HG02623 (cell line): ENCODE measurements around the gene QRFP.

Source experiments
- ATAC-seq: cut with Tn5 transposase; IDR thresholded peaks from one replicate; pipeline ENCODE4 v1.9.1; 2021; ENCODE audit warnings: moderate library complexity; ENCODE audit not compliant: unreplicated experiment

The QRFP gene

GRCh38 chr9:130874783-130875182 is 21.8 kb downstream of the QRFP start:
- ATAC-seq = no peak

DNA sequence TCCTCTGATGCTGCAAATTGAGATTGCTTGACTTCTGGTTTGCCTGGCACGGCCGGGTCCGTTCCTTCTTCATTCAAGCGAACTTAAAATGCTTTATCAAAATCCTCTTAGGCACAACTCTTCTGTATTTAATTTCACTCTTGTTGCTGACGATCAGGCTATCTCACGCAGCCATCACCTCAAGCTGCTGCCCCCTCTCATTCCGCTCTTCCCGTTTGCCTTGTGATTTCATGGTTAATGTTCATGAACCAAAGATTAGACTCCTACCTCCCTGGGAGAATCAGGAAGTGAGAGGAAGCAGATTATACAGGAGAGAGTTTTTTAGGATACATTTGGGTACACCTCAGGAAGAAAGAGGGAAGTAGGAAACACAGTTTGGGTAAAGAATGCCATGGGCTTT is 22.6 kb downstream of the QRFP start:
- ATAC-seq = no peak

GRCh38 chr9:130872912-130873503 is 23.6 kb downstream of the QRFP start:
- no peak for ATAC-seq

- ATAC-seq = no peak
These were observed 24.1 kb downstream of the QRFP start for GRCh38 chr9:130872508-130872907.

GRCh38 chr9:130872093-130872492 is 24.5 kb downstream of the QRFP start:
- ATAC-seq = no peak

GRCh38 chr9:130871395-130872062 is 25.1 kb downstream of the QRFP start:
- ATAC-seq = no peak

DNA sequence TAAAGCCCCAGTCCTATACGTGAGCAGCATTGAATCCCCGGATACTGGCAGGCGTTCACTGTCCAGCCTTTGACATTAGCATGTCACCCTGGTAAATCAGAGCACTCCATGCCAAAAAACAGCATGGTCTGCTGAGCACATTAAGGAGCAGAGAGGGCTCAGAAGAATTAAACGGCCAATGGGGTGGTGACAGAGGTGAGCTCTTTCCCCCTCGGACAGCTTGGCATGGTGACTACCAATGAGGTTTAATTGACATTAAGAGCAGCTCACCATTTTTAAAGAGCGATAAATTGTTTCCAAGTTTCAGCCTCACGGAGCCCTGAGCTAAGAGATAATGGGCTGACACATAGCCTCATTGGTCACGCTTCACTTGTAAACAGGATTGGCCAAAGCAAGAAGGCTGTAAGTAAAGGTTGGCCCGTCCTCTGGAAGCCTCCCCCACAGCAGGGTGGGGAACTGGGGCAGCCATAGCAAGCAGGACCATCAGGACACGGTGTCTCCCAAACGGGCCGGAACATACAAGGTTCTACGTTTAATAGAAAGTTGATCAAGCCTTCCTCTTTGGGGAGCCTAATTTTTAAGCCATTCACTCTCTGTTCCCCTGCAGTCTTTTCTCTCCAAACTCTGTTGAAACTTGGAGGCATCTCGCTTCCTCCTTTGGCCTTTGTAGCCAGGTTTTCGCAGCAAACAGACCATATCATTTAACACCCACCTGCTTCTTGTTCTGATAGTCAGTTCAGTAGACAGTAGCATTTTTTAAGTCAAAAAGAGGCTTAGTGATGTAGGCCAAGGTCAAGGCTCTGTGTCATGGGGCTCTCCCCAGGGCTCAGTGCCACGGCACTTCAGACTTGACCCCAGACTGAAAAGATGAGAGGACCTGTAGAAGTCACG is 25.9 kb downstream of the QRFP start:
- ATAC-seq = no peak

DNA sequence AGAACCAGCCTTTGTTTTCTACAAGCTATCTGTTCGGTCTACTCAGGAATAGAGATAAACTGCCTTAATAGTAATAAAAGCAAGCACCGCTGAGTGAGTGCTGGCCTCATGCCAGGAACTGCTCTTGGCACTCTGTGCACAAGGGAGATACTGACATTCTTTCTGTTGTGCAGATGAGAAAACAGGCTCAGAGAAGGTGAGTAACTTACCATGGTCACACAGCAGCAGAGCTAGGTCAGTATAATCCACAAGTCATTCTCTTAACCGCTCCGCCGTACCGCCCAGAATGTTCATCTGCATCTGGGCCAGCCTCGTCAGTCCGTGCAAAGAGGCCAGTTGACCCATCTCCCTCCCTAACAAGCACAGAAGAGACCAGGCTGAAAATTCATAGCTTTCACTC is 27.4 kb downstream of the QRFP start:
- no peak for ATAC-seq

GRCh38 chr9:130868230-130868629 is 28.4 kb downstream of the QRFP start:
- no peak for ATAC-seq

DNA sequence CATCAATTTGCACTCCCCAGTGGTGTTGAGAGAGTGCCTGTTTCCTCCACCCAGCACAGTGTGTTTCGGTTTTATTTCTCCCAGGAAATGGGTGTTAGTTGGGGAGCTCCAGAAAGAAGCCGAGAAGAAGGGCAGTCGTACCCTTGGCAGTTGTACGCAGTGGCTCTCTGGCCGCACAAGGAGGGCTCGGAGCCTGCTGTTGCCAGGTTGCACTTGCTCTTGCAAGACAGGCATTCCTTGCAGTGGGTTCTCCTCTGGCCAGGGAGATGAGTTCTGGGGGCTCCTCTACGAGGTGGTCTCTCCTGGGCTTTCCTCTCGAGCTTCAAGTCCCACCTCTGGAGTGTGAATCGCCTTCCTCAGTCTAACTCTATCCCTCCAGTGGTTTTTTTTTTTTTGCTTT is 29.1 kb downstream of the QRFP start:
- ATAC-seq = no peak

- no peak for ATAC-seq
These were observed 30.1 kb downstream of the QRFP start for GRCh38 chr9:130866474-130866965.

- no peak for ATAC-seq
These were observed 30.7 kb downstream of the QRFP start for GRCh38 chr9:130865921-130866320.

DNA sequence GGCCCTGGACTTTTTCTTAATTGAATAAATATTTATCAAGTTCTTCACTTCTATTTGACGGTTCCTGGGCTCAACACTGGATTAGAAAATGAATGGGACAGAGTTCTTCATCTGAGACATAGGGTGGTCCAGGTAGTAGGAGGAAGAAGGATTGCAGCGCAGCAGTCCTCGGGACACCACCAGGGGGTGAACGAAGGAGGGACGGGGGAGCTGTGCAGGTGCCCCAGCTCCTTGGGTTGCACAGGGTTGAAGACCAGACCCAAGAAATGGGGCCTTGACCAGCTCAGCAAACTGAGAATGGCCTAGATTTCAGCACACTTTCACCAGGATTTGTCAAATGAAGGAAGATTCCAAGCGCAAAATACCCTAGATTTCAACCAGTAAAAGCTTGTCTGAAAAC is 32.1 kb downstream of the QRFP start:
- ATAC-seq = no peak

DNA sequence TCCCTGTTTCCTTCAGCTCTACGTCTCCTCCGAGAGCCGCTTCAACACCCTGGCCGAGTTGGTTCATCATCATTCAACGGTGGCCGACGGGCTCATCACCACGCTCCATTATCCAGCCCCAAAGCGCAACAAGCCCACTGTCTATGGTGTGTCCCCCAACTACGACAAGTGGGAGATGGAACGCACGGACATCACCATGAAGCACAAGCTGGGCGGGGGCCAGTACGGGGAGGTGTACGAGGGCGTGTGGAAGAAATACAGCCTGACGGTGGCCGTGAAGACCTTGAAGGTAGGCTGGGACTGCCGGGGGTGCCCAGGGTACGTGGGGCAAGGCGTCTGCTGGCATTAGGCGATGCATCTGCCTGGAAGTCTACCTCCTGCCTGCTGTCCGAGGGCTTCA is 33.9 kb downstream of the QRFP start:
- no peak for ATAC-seq

DNA sequence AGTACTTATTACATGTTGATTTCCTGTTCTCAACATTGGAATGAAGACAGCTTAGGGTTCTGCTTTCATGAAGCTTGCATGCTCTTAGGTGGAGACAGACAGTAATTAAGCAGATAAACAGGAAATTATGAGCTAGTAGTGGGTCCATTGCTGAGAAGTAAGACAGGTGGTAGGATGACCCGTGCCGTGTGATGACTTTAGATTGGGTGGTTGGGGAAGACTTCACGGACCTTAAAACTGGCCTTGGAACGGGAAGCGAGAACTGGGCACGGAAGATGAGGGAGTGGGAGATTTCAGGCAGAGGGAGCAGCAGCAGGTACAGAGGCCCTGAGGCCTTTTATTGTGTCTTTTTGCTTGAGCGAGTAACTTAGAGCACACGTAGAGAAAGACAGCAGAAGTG is 34.4 kb downstream of the QRFP start:
- ATAC-seq = no peak

DNA sequence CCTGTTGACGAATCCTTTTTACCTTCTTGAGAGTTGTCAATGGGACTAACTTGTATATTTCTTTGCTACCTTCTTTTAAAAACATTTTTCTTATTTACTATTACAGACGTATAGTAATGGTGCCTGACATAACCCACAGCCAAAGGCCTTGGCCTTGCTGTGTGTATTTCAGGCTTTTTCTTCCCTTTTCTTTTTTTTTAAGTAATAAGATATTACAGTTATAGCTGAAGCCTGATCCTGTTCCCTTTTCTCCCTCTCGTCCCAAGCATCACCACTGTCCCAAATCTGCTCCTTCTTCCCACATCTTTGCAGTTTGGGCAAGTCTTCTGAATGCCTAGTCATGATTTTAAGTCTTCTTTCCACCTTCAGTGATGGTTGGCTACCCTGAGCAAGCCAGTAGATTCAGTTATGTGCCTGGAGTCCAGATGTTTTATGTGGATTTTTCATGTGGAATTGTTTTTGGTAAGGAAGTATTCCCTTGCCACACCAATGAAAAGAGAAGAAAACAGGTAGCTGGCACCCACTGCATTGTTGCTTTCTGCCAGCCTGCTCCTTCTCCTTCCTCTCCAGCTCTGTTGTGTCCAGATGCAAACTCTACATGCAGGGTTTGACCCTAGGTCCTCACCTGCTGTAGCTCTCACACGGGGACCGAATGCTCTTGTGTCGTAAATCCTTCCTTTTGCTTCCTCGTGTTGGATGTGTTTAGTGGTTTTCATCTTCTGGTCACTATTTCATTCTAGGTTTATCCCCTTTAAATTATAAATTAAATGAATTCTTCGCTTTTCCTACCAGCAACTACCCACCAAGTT is 35.0 kb downstream of the QRFP start:
- no peak for ATAC-seq

GRCh38 chr9:130860458-130861316 is 35.9 kb downstream of the QRFP start:
- ATAC-seq = no peak

DNA sequence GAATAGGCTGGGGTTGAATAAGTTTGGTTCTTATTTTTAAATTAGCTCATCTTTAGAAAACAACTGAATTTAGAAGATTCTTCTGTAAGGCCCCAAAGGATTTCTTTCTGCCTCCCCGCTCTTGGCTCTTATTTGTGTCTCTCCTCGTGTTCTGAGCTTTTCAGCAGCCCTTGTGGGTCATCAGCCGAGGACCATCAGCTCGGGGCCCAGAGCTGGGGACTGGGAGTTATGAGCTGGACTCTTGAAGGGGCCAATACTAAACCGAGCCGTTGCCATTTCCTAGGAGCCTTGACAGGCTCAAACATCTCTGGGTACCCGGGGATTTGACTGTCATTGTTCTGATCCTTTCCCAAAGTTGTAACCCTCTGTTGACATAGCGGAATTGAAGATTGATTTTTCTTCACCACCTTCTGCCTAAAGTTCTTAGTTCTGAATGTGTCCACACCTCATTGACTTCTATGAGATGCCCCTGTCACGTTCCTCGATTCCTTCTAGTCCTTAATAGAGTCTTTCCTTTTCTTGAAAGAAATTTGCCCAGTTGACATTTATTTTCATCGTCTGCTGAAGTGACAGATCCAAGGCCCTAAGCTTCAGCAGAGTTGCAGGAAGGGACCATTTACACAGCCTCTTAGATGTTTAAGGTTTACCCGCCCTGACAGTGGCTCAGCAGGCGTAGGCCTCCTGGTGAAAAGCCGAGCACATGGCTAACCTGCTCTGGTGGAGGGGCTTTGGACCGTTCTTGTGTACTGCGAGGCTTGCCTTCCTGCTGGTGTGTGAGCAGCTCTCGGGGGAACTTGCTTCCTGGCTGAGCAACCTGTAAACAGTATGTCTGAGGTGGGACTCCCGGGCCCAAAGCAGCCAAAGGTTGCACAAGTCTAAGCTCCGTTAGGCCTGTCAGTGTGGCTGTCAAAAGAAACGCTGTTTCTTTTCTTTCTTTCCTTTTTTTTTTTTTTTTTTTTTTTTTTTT is 37.6 kb downstream of the QRFP start:
- ATAC-seq = no peak
